Measurements from ENCODE around the gene RORC.

- TF ChIP-seq CTCF (IDR thresholded peaks at IDR 0.05) (no peak), POLR2A (IDR thresholded peaks at IDR 0.05) (no peak)
Measured at GRCh38 chr1:151854658-151855057, 23.1 kb upstream of the RORC start.

Measured in testis (tissue), 2 donors.